Body of pancreas (tissue), 4 donors: ENCODE data around the gene SLC10A4. TPM values are rescaled to one million over a fixed set of nuclear protein-coding genes. Genes with fewer than 3 reads are reported as not detected.

Source experiments
- ATAC-seq: fragments of 150-250 bp; one replicate; pipeline ENCODE4 v1.9.1; 2016
- DNase-seq, 4 donors: peaks; one replicate each; pipeline ENCODE4 v3.0.0-alpha.2; 2019
- H3K27ac ChIP-seq, 4 donors: fragments of 200-600 bp; sonication (generic); 1 replicate in 3 of 4; 2 replicates in 1 of 4; pipeline versions ENCODE4 v1.5.1 to v1.6.1; 2016 to 2019; ENCODE audit warnings: mild to moderate bottlenecking in 1 of 4, mixed read lengths in 1 of 4, moderate library complexity in 1 of 4
- H3K27me3 ChIP-seq, 2 donors: fragments of 200-600 bp; sonication (generic); one replicate each; pipeline ENCODE4 v1.6.0; 2016; ENCODE audit warnings: mild to moderate bottlenecking in 1 of 2
- H3K36me3 ChIP-seq, 2 donors: fragments of 200-600 bp; sonication (generic); replicated peaks in 1 of 2; 2 replicates each; pipeline ENCODE4 v1.5.1; 2016; ENCODE audit warnings: low read depth in 2 of 2; ENCODE audit not compliant: insufficient read depth in 1 of 2
- H3K4me1 ChIP-seq: fragments of 200-600 bp; sonication (generic); one replicate; pipeline ENCODE4 v1.6.0; 2016
- H3K4me3 ChIP-seq, 2 donors: fragments of 200-600 bp; sonication (generic); 1 replicate in 1 of 2; 2 replicates in 1 of 2; pipeline ENCODE4 v1.5.1; 2016 to 2019
- H3K9me3 ChIP-seq, 3 donors: fragments of 200-600 bp; sonication (generic); 1 replicate in 2 of 3; 2 replicates in 1 of 3; pipeline ENCODE4 v1.5.1; 2016
- CTCF ChIP-seq, 7 experiments: fragments of 450-650 bp in 4 of 7; fragments of 200-600 bp in 3 of 7; sonication (generic) in 3 of 7; IDR thresholded peaks; one replicate each; pipeline ENCODE4 v1.5.1; 2016 to 2019; ENCODE audit warnings: antibody characterized with exemption in 7 of 7
- POLR2A ChIP-seq, 3 donors: fragments of 450-650 bp; IDR thresholded peaks; one replicate each; pipeline ENCODE4 v1.6.1; 2016; ENCODE audit warnings: antibody characterized with exemption in 3 of 3, mild to moderate bottlenecking in 2 of 3
- WGBS, 2 donors: methylation state at CpG; one replicate each; pipeline ENCODE4 v1.1.5; 2017; 5-methylcytosine and 5-hydroxymethylcytosine counted together
- intact Hi-C: fragments of 100-400 bp; cut with DNase I; formaldehyde crosslinking; loops from one replicate; pipeline ENCODE4 v1.15.1; 2023
- total RNA-seq, 2 donors: library from RNA; depleted of rRNA; stranded (reverse); fragments of >200 nt; gene quantifications; one replicate each; pipeline ENCODE4 v1.1.0, GENCODE V29; 2016

SLC10A4 gene
- total RNA-seq, 2 donors from 2014 or later, result 0.66 TPM; not detected in 1

DNA sequence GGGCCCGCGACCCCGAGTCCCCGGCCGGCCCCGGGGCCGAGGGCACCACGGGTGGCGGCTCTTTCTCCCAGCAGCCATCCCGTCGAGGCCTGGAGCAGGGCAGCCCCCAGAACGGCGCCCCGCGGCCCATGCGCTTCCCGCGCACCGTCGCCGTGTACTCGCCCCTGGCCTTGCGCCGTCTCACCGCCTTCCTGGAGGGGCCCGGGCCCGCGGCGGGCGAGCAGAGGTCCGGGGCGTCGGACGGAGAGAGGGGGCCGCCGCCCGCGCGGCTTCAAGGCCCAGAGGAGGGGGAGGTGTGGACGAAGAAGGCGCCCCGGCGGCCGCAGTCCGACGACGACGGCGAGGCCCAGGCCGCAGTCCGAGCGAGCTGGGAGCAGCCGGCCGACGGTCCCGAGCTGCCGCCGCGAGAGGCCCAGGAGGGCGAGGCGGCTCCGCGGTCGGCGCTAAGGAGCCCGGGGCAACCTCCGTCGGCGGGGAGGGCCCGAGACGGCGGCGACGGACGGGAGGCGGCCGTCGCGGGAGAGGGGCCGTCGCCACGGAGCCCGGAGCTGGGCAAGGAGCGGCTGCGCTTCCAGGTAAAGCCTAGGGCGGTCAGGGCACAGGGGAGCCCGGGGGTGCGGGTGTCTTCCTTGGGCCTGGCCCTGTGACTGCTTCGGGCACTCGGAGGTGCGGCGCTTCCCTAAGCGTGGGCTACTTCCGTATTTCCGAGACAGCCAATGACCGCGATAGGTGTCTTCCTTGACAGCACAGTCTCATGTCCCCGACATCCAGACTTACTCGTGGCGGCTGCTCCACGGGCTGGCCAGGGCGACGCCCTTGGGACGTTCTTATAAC, 7.8 kb downstream of the SLC10A4 start:
- Histone ChIP-seq H3K27ac (no peak overlapping the region), H3K9me3 (no peaks in the 10 kb centered on the region), H3K36me3 (no peaks in the 10 kb centered on the region), H3K27me3 (peaks cover 8 to 20% of the 10 kb centered on the region in 2 donors), H3K4me1 (peaks cover 17% of the 10 kb centered on the region), H3K4me3 (no peak overlapping the region)
- 12 to 37% methylated on average over 7 to 97 of the region's 104 CpGs for WGBS, 2 donors
- intact Hi-C loops, result no loop called here
- TF ChIP-seq POLR2A (IDR thresholded peaks at IDR 0.05) (no peak), CTCF (IDR thresholded peaks at IDR 0.05) (no peak)
- DNase-seq (no peak), ATAC-seq (no peak)

DNA sequence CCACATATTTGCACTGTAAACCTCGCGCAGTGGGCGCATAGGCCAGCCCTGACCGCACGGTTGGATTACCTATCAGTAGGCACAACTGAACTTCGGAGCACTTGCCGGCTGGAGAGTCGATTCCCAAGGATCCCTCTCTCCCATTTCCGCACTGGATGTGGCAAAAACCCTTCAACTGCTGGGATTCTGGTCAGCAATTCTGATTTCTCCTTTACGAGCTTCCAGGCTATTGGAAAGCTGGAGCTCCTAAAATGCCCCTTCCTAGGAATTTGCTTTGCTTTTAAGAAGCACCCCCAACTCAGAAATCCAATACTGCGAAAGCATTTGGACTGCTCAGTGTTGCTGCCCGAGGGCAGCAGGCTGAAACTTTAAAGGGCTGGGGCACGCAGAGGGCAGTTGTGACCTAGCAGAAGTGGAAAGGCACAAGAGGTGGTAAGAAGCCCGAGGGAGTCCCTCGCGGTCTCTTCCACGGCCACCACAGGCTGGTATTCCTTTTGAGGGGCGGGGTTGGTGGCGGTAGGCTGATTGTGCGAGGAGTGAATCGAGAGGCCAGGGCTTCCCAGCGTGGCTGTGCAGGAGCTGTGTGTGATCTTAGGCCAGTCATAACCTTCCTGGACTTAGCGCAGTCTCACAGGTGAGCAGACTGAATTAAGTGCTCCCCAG, 8.5 kb downstream of the SLC10A4 start:
- no peak for ATAC-seq
- DNase-seq, result no peak
- no peaks in the 10 kb centered on the region for H3K9me3 ChIP-seq
- H3K4me1 ChIP-seq, result peaks cover 17% of the 10 kb centered on the region
- no peaks in the 10 kb centered on the region for H3K36me3 ChIP-seq
- TF ChIP-seq CTCF (IDR thresholded peaks at IDR 0.05) (no peak), POLR2A (IDR thresholded peaks at IDR 0.05) (no peak)
- no peak overlapping the region for H3K4me3 ChIP-seq
- WGBS, 2 donors, result 62 to 64% methylated on average over 21 to 23 of the region's 23 CpGs
- intact Hi-C loops, result no loop called here
- H3K27ac ChIP-seq, result no peak overlapping the region
- peaks cover 8 to 20% of the 10 kb centered on the region in 2 donors for H3K27me3 ChIP-seq

DNA sequence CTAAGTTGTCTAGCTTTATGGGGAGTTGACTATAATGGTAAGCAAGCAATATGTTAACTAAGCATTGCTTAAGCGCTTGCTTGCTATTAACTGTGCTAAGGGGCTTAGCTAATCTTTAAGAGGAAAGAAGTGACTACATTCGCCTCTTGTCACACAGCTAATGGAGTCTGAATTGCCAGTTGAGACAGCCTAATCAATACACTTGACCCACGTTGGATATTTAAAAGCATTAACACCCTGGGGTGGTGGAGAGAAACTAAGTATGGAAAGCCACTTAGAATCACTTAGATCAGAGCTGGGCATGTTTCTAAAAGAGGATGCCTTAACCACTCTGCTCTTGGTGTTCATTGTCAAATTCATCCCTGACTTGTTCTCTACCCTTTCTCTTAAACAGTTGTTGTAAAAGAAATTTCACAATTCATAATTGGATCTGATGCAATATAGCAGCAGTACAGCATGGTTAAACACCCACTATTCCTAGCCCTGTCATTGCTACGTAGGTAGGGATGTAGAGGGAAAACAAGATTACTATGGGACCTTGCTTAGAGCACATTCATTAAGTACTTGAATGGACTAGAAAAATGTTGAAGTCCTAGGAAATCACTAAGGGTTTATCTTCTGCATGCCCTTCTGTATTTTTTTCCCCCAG, 10.4 kb downstream of the SLC10A4 start:
- Histone ChIP-seq H3K4me1 (peaks cover 17% of the 10 kb centered on the region), H3K27me3 (peaks cover 8 to 20% of the 10 kb centered on the region in 2 donors), H3K27ac (no peak overlapping the region), H3K36me3 (no peaks in the 10 kb centered on the region), H3K9me3 (no peaks in the 10 kb centered on the region), H3K4me3 (no peak overlapping the region)
- intact Hi-C loops, result no loop called here
- ATAC-seq (no peak), DNase-seq (no peak)
- no peak for TF ChIP-seq POLR2A (IDR thresholded peaks at IDR 0.05)
- no peak for TF ChIP-seq CTCF (IDR thresholded peaks at IDR 0.05)
- WGBS, 2 donors, result 72 to 78% methylated on average over 4 of the region's 4 CpGs

GRCh38 chr4:48495941-48496340, 12.8 kb downstream of the SLC10A4 start:
- 89 to 92% methylated on average over 2 of the region's 2 CpGs for WGBS, 2 donors
- Histone ChIP-seq H3K27ac (no peak overlapping the region), H3K4me1 (peaks cover under 1% of the 10 kb centered on the region), H3K9me3 (no peaks in the 10 kb centered on the region), H3K4me3 (no peak overlapping the region), H3K27me3 (peaks cover 4 to 8% of the 10 kb centered on the region in 2 donors), H3K36me3 (peaks cover 0 to 6% of the 10 kb centered on the region in 2 donors)
- no peak for TF ChIP-seq POLR2A (IDR thresholded peaks at IDR 0.05)
- ATAC-seq (no peak), DNase-seq (no peak)
- intact Hi-C loops, result no loop called here

- no peak overlapping the region for H3K27ac ChIP-seq
- TF ChIP-seq POLR2A (IDR thresholded peaks at IDR 0.05) (no peak), CTCF (IDR thresholded peaks at IDR 0.05) (no peak)
- H3K27me3 ChIP-seq, result no peaks in the 10 kb centered on the region
- ATAC-seq (no peak), DNase-seq (no peak)
- H3K36me3 ChIP-seq, result peaks cover 0 to 6% of the 10 kb centered on the region in 2 donors
- WGBS, 2 donors, result 76 to 79% methylated on average over 4 of the region's 4 CpGs
- intact Hi-C loops, result no loop called here
- H3K4me3 ChIP-seq, result no peak overlapping the region
- no peaks in the 10 kb centered on the region for H3K9me3 ChIP-seq
- H3K4me1 ChIP-seq, result no peaks in the 10 kb centered on the region
Measured at GRCh38 chr4:48498895-48499294, 15.8 kb downstream of the SLC10A4 start.
